ENCODE results near the gene MME.
"Not testable (repeated sequence)": the region's sequence is repeated elsewhere in the genome, so short reads cannot be mapped to it uniquely, and the experiment has no call there.

MME gene

GRCh38 chr3:155193868-155194267 is 113.7 kb downstream of the MME start:
- no peak for DNase-seq (ENCODE audit: low read depth)

DNA sequence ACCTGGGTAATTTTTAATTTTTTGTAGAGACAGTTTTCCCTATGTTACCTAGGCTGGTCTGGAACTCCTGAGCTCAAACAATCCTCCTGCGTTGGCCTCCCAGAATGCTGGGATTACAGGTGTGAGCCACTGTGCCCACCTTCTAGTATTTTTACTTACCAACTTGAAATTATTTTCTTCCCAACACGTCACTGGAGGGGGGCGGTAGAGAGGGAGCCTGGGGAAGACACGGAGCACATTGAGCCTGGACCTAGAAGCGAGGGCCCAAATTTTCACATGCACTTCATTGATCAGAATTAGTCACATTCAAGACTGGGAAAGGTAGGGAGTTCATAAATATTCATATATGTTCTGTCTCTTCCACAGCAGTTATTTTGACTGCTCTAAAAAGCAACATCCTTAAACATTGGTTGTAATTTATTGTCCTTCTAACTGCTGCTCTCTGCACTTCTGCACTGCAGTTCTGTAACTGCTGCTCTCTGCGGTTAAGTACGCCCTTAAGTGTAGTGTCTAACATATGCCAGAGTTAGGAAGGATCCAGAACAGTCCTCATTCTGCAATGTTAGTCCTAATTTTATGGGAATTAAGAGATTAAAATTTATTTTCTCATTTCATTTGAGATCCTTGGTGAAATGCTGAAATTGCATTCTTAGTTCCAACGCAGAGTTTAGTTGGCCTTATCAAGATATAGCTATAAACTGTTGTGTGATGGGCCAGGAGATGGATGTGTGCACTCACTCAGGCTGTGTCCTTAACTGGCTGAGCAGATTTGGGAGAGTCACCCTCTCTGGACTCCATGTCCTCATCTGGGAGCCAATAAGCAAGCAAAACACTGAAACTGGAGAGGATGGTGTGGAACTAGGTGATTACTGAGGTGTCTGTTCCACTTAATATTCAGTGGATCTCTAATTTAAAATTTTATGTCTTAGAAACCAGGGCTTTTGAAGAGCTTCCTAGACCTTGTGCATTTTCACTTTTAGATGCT is 115.1 kb downstream of the MME start:
- DNase-seq (ENCODE audit: low read depth): no peak

DNA sequence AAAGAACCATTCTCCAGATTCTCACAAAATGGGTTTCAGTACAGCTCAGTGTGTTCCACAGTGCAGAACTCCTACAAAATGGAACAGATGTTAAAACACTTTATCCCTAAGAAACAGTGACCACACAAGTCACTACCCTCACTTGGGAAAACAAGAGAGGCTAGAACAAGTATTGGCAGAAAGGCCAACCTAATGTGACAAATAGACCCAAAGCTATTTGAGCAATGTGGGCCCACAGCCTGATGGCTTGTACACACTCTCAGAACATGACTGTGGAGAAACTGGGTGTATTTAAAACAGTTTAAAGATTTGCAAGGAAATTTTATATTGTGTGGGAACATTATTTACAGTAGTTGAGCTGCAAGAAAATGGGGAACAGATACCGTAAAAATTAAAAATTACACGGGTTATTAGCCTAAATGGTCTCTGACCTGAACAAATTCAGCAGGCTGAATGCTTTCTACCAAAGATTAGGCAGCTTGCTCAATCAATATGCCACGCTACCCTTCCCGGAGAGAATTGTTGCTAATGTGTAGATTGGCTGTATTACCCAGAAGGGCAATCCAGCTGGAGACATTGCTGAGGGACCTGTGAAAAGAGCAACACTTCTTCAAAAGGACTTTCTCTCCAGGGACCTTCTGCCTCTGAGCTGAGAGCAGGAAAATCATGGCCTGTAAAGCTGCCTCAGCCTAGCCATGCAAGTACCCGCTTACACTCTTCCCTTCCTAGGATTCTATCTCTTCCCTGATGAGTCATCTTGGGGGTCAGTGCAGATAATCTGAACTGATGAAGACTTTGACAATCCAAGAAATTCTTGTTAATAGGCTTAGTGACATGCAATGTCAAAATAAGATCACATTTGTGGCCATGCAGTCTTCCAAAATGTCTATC is 116.3 kb downstream of the MME start:
- DNase-seq (ENCODE audit: low read depth): no peak

DNA sequence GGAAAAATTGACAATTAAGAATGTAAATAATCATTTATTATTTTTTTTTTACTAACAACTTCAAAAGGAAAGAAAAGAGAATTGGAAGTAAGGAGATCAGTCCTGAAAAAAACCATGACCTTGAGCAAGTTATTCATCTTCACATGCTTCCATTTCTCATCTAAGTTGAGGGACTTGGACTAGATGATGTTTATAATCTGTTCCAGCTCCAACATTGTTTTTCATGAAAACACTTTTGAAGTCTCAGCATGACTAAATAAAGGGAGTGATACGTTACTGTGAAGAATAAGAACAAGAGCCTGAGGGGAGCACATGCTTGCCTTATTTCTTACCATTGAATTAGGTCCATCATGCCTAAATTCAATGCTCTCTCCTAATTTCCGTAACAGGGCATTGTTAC is 117.7 kb downstream of the MME start:
- no peak for DNase-seq (ENCODE audit: low read depth)

- no peak for DNase-seq (ENCODE audit: low read depth)
Observed at GRCh38 chr3:155202626-155203025, 122.5 kb downstream of the MME start.

DNA sequence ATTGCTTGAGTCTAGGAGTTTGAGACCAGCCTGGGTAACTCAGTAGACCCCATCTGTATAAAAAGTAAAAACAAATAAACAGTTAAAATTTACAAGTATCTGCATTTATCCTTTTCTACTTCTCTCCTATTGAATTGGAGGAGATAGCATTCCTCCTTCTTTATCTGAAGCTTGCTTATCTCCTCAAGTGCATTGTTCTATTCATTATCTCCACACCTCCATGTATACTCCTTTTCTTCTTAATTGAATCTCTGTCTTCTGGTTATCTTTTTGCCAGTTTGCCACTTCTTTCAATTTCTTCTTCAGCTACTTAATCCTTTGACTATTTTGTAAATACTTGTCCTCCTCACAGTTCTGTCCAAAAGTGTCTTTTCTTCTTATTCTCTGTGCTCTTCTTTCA is 124.7 kb downstream of the MME start:
- no peak for DNase-seq (ENCODE audit: low read depth)

GRCh38 chr3:155208183-155208800 is 128.2 kb downstream of the MME start:
- DNase-seq (ENCODE audit: low read depth): no peak

- no peak for DNase-seq (ENCODE audit: low read depth)
Observed at GRCh38 chr3:155210736-155211135, 130.6 kb downstream of the MME start.

DNA sequence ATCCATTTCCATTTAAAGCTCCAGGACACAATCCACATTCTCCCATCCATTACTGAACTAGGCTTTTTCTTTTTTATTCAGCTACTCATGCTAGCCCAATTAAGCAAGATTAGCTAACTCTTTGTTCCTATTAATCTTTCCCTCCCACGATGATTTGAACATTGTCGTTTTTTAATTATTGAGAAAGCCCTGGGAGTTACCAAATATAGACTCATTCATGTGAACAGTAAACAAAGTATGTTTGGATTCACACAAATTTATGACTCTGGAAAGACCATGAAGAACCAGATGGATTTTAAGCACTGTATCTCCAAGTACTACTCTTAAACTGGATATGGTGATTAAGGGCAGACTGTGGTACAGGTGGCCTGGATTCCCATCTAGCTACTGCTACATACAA is 131.1 kb downstream of the MME start:
- no peak for DNase-seq (ENCODE audit: low read depth)

DNA sequence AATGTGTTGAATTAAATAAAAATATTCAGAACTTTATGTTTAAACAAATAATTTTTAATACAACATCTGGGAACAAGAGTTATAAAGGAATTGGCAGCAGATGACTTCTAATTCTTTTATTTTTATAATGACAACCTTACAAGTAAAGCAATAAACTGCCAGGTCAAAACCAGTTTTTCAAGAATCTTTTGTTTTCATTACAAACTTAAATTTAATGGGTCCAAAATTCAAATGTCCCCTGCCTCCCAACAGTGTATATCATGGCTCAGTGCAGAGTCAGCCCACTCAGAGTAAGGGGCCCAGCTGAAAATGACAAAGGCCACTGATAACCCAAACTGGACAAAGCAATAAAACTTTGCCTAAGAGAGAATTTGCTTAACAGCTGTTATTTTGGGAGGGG is 131.8 kb downstream of the MME start:
- DNase-seq (ENCODE audit: low read depth): no peak

DNA sequence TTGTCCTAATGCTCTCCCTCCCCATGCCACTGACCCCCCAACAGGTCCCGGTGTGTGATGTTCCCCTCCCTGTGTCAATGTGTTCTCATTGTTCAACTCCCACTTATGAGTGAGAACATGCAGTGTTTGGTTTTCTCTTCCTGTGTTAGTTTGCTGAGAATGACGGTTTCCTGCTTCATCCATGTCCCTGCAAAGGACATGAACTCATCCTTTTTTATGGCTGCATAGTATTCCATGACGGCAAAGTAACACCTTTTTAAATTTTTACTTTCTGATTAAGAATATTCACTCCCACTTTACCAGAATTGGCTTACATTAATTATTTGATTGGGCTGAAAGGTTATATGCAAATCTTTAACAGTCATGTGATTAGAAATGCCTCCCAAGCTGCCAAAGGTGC is 135.9 kb downstream of the MME start:
- not testable (repeated sequence) for DNase-seq (ENCODE audit: low read depth)

DNA sequence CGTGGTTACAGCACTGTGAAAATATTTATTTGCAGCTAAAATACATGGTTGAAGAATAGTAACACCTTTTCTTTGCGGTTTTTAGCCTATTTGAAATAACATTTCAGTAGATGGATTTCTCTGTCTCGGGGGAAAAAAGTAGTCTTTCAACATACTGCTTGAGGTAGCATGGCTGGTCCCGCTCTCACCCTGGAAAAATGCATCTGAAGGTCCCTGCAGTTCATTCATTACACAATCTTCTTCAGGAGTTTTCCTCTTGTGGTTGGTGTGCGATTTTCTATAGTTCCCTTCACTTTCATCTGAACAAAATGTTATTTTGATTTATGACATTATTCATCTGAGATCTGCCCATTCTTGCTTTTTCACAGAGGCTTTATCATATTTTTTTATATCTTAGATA is 137.5 kb downstream of the MME start:
- no peak for DNase-seq (ENCODE audit: low read depth)

DNA sequence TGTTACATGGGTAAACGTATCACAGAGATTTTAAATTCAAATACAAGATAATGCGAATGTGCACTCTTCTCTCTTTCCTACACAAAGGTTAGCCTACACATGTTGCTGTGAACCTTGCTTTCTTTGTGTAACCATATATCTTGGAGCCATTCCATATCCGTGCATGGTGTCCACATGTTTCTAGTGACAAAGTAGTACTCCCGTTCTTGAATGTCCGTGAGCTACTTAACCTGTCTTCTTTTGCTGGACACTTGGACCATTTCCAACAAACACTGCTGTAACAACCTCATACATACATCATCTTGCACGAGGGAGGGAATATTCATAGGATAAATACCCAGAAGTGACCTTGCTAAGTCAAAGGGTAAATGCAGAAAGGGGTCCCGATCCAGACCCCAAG is 138.3 kb downstream of the MME start:
- DNase-seq (ENCODE audit: low read depth): no peak

- no peak for DNase-seq (ENCODE audit: low read depth)
Observed at GRCh38 chr3:155219106-155219505, 139.0 kb downstream of the MME start.

DNA sequence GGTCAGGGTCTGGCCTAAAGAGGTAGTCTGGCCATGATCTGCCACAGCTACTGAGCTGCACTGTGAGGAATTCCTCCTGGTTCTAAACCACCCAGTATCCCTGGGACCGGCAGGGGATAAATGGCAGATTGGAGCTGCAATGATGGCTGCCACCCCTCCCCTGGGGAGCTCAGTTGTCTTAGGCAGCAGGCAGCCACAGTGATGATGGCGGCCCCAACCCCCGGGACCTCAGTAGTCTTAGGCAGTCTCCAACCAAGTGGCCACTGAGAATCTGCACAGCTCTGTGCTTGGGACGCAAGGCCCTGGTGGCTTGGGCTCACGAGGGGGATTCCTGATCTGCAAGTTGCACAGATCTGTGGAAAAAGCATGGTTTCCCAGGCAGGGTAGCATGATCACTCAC is 145.3 kb downstream of the MME start:
- DNase-seq (ENCODE audit: low read depth): no peak

DNA sequence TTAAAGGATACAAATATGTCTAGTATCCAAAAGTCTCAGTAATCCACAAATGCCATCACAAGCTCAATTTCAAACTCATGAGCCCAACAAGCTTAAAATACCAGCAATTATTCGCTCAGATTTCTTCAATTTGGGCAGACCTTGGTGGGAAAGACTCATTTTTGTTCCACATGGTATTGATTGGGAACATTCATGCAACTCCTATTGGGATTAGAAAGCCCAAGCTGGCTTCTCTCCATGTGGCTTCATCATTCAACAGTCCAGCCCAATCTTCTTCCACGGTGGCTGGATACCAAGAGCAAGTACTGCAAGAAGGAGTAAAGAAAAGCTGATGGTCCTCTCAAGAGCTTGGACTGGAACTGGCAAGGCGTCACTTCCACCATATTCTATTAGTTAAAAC is 147.0 kb downstream of the MME start:
- no peak for DNase-seq (ENCODE audit: low read depth)

DNA sequence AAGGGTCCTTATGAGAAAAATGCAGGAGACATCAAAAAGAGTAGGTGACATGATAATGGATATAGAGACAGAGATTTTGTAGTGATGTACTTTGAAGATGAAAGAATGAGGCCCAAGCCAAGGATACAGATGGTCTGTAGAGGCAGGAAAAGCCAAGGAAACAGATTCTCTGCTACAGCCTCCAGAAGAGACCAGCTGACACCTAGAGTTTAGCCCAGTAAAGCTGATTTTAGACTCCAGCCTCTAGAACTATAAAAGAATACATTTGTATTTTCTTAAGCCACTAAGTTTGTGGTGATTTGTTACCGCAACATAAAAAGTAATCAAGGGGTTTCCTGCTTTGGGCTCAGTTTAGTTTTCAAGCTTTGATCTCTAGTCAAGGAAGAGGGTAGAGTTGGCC is 148.6 kb downstream of the MME start:
- no peak for DNase-seq (ENCODE audit: low read depth)

- DNase-seq (ENCODE audit: low read depth): no peak
Observed at GRCh38 chr3:155229086-155229485, 149.0 kb downstream of the MME start.

GRCh38 chr3:155230382-155230781 is 150.3 kb downstream of the MME start:
- DNase-seq (ENCODE audit: low read depth): no peak

DNA sequence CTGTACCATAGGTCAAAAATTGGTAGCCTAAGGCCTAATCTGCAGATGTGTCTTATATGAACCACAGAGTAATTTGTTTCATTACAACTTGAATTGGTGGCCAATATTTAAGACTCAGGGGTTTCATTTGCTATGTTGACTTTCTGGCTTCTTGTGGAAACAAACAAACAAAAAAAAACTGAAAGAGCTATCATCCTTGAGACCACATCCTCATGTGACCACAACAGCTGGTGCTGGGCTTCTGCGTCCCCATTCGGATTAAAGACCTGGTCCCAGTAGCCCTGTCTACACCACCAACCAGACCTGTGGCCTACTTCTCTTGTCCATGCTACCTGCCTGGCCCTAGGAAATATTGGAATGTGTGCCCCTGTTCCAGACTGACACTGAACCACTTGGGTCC is 151.7 kb downstream of the MME start:
- DNase-seq (ENCODE audit: low read depth): no peak

- no peak for DNase-seq (ENCODE audit: low read depth)
Observed at GRCh38 chr3:155232605-155233004, 152.5 kb downstream of the MME start.

- no peak for DNase-seq (ENCODE audit: low read depth)
Observed at GRCh38 chr3:155233213-155233612, 153.1 kb downstream of the MME start.

All from activated T-helper 9 cell treated with anti-CD3 and anti-CD28 coated beads, Interleukin-2, amount 50 U/mL, for 16 hours (primary cell).